MCF 10A (cell line): Measurements from ENCODE around the gene GRID1. TPM values are rescaled to one million over a fixed set of nuclear protein-coding genes. Genes with fewer than 3 reads are reported as not detected.

ENCODE experiments used
- BruUV-seq: library from RNA; stranded (reverse); fragments of 400-500 nt; replicated peaks from 2 replicates; lab custom pipeline; 2021; lab: Mats Ljungman, UMichigan
- CTCF ChIA-PET: fragments of 300-600 bp; sonication (Branson Sonifier 250); formaldehyde crosslinking; extraction: SDS; loops from one replicate; lab custom pipeline; 2021; ENCODE audit warnings: antibody characterized with exemption, inconsistent platforms; lab: Yijun Ruan, JAX
- POLR2A ChIA-PET: fragments of 300-600, 350-650 bp; sonication (Branson Sonifier 250); formaldehyde crosslinking; extraction: SDS; loops from one replicate; lab custom pipeline; 2020; ENCODE audit warnings: antibody characterized with exemption, inconsistent platforms; lab: Yijun Ruan, JAX
- DNase-seq: peaks from one replicate; pipeline ENCODE4 v3.0.0-alpha.2; 2018; ENCODE audit not compliant: unreplicated experiment
- H3K27ac Mint-ChIP-seq: one replicate; pipeline ENCODE4 v1.8.0; 2022; ENCODE audit warnings: mild to moderate bottlenecking, low read depth, mixed read lengths; ENCODE audit not compliant: unreplicated experiment
- H3K27me3 Mint-ChIP-seq: one replicate; pipeline ENCODE4 v1.8.0; 2022; ENCODE audit warnings: mixed read lengths; ENCODE audit not compliant: insufficient read depth, unreplicated experiment
- H3K36me3 Mint-ChIP-seq: one replicate; pipeline ENCODE4 v1.8.0; 2022; ENCODE audit warnings: mild to moderate bottlenecking, moderate library complexity, mixed read lengths; ENCODE audit not compliant: insufficient read depth, unreplicated experiment
- H3K4me1 Mint-ChIP-seq: one replicate; pipeline ENCODE4 v1.8.0; 2022; ENCODE audit warnings: mixed read lengths; ENCODE audit not compliant: insufficient read depth, unreplicated experiment
- H3K4me3 Mint-ChIP-seq: one replicate; pipeline ENCODE4 v1.8.0; 2022; ENCODE audit warnings: mild to moderate bottlenecking, moderate library complexity, mixed read lengths; ENCODE audit not compliant: unreplicated experiment
- H3K9me3 Mint-ChIP-seq: one replicate; pipeline ENCODE4 v1.8.0; 2022; ENCODE audit warnings: mixed read lengths; ENCODE audit not compliant: unreplicated experiment
- CTCF ChIP-seq: fragments of 200-600 bp; IDR thresholded peaks from one replicate; pipeline ENCODE4 v1.8.0; 2022; ENCODE audit warnings: antibody characterized with exemption, mild to moderate bottlenecking; ENCODE audit not compliant: unreplicated experiment
- intact Hi-C: fragments of 100-400 bp; cut with micrococcal nuclease; formaldehyde crosslinking; loops from 2 replicates; pipeline ENCODE4 v1.14.1; 2022
- total RNA-seq: library from RNA; stranded (reverse); gene quantifications from 2 replicates; pipeline ENCODE4 v1.2.3, GENCODE V29; 2022

The GRID1 gene
- total RNA-seq, 1 experiment from 2014 or later = not detected

GRCh38 chr10:86344714-86345161 is 21.9 kb downstream of the GRID1 start:
- Mint-ChIP-seq H3K4me3 (no peak overlapping the region), H3K4me1 (peaks cover 32% of the 10 kb centered on the region), H3K27ac (no peak overlapping the region), H3K27me3 (no peaks in the 10 kb centered on the region), H3K36me3 (no peaks in the 10 kb centered on the region), H3K9me3 (no peaks in the 10 kb centered on the region)
- BruUV-seq = no TSS peak
- ChIA-PET CTCF (no interaction called here), POLR2A (no interaction called here)
- no peak for TF ChIP-seq CTCF
- intact Hi-C loops = no loop called here
- DNase-seq = no peak

GRCh38 chr10:86344281-86344680 is 22.3 kb downstream of the GRID1 start:
- H3K27me3 Mint-ChIP-seq = no peaks in the 10 kb centered on the region
- no peak for DNase-seq
- POLR2A ChIA-PET = no interaction called here
- BruUV-seq = no TSS peak
- TF ChIP-seq CTCF = no peak
- no peaks in the 10 kb centered on the region for H3K9me3 Mint-ChIP-seq
- H3K4me3 Mint-ChIP-seq = no peak overlapping the region
- H3K36me3 Mint-ChIP-seq = no peaks in the 10 kb centered on the region
- peaks cover 32% of the 10 kb centered on the region for H3K4me1 Mint-ChIP-seq
- no peak overlapping the region for H3K27ac Mint-ChIP-seq
- CTCF ChIA-PET = no interaction called here
- intact Hi-C loops = no loop called here

- ChIA-PET POLR2A (no interaction called here), CTCF (interaction anchor here (1.4 kb wide), 1 partner anchor 18 kb away, joined by 6 read pairs; no protein-coding TSS in a partner anchor)
- Mint-ChIP-seq H3K4me3 (no peak overlapping the region), H3K9me3 (no peaks in the 10 kb centered on the region), H3K27me3 (no peaks in the 10 kb centered on the region), H3K36me3 (no peaks in the 10 kb centered on the region), H3K27ac (no peak overlapping the region), H3K4me1 (peaks cover 32% of the 10 kb centered on the region)
- intact Hi-C loops = no loop called here
- DNase-seq = no peak
- BruUV-seq = no TSS peak
- TF ChIP-seq CTCF = no peak
Observed at GRCh38 chr10:86343761-86344160, 22.8 kb downstream of the GRID1 start.

- no peak overlapping the region for H3K27ac Mint-ChIP-seq
- H3K4me3 Mint-ChIP-seq = no peak overlapping the region
- no peaks in the 10 kb centered on the region for H3K9me3 Mint-ChIP-seq
- ChIA-PET POLR2A (no interaction called here), CTCF (interaction anchor here (0.6 to 1.4 kb wide), 2 partner anchors 16 to 338 kb away, joined by 3 to 6 read pairs; no protein-coding TSS in a partner anchor)
- intact Hi-C loops = no loop called here
- H3K4me1 Mint-ChIP-seq = peaks cover 29% of the 10 kb centered on the region
- H3K27me3 Mint-ChIP-seq = no peaks in the 10 kb centered on the region
- TF ChIP-seq CTCF = no peak
- no peaks in the 10 kb centered on the region for H3K36me3 Mint-ChIP-seq
- BruUV-seq = no TSS peak
- DNase-seq = no peak
Observed at GRCh38 chr10:86342111-86342863, 24.3 kb downstream of the GRID1 start.
